Renal cortex interstitium (tissue), 11 donors: ENCODE results near the gene CASR. TPM values are rescaled to one million over a fixed set of nuclear protein-coding genes. Genes with fewer than 3 reads are reported as not detected.
"Not testable (repeated sequence)": the region's sequence is repeated elsewhere in the genome, so short reads cannot be mapped to it uniquely, and the experiment has no call there.

Experiments used
- DNase-seq, 11 donors: peaks; one replicate each; pipeline ENCODE4 v3.0.0-alpha.2; 2013; ENCODE audit warnings: low read depth in 9 of 11, low spot score in 4 of 11; ENCODE audit errors: extremely low read depth in 1 of 11
- polyA plus RNA-seq, 3 donors: library from polyadenylated mRNA; unstranded; fragments of 120-200 nt; gene quantifications; one replicate each; pipeline ENCODE4 v1.2.1, GENCODE V29; 2013; ENCODE audit not compliant: insufficient read length in 3 of 3

CASR gene
- polyA plus RNA-seq, 3 donors: 22.8 to 30.5 (median 26.8) TPM

- DNase-seq: no peak
Observed at GRCh38 chr3:122199552-122199951, 16.1 kb downstream of the CASR start.

- no peak for DNase-seq
Observed at GRCh38 chr3:122200661-122201060, 17.2 kb downstream of the CASR start.

GRCh38 chr3:122201476-122201875 is 18.0 kb downstream of the CASR start:
- not testable (repeated sequence) for DNase-seq

- DNase-seq: no peak
Observed at GRCh38 chr3:122208579-122208978, 25.1 kb downstream of the CASR start.

GRCh38 chr3:122213650-122214049 is 30.2 kb downstream of the CASR start:
- DNase-seq: no peak

GRCh38 chr3:122214711-122215110 is 31.2 kb downstream of the CASR start:
- peak in 8 of 11 donors; percentile 6 to 46 (median 10) for DNase-seq

GRCh38 chr3:122215592-122216298 is 32.3 kb downstream of the CASR start:
- no peak for DNase-seq

- DNase-seq: no peak
Observed at GRCh38 chr3:122217901-122218300, 34.4 kb downstream of the CASR start.

GRCh38 chr3:122219242-122219872 is 35.9 kb downstream of the CASR start:
- no peak for DNase-seq

GRCh38 chr3:122227036-122227781 is 43.7 kb downstream of the CASR start:
- DNase-seq: no peak

- no peak for DNase-seq
Observed at GRCh38 chr3:122230174-122230573, 46.7 kb downstream of the CASR start.

- DNase-seq: no peak
Observed at GRCh38 chr3:122231465-122232157, 48.1 kb downstream of the CASR start.

- DNase-seq: no peak
Observed at GRCh38 chr3:122232485-122232884, 49.0 kb downstream of the CASR start.

- DNase-seq: no peak
Observed at GRCh38 chr3:122233101-122233952, 49.9 kb downstream of the CASR start.

GRCh38 chr3:122234117-122234516 is 50.6 kb downstream of the CASR start:
- DNase-seq: no peak

GRCh38 chr3:122235147-122235546 is 51.7 kb downstream of the CASR start:
- DNase-seq: no peak

- DNase-seq: no peak
Observed at GRCh38 chr3:122239112-122239511, 55.6 kb downstream of the CASR start.

GRCh38 chr3:122245513-122246174 is 62.2 kb downstream of the CASR start:
- DNase-seq: peak in 2 of 11 donors; percentile 15 to 19
